ENCODE measurements around the gene RAB11FIP5. TPM values are rescaled to one million over a fixed set of nuclear protein-coding genes. Genes with fewer than 3 reads are reported as not detected.

RAB11FIP5 gene
- total RNA-seq, 2 experiments from 2014 or later: 11.1 to 11.2 TPM

DNA sequence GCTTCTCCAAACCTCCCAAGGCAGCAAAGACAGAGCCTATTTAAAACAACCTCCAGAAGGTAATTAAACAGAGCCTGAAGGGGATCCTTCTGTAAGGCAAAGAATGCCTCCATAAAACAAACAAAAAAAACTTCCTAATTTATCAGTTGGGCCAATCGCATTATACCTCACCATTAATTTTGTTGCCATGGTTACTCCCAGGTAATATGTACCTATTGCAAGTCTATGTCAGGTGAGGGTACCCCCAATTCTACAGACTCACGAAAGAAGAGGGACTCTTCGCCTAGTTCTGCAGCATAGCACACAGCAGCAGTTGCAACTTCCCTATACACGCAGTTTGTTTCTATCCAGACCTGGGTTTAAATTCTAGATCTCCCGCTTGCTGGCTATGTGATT, 80.0 kb downstream of the RAB11FIP5 start:
- H3K4me1 Mint-ChIP-seq (ENCODE audit: low read depth): no peaks in the 10 kb centered on the region
- H3K27me3 Mint-ChIP-seq: no peaks in the 10 kb centered on the region
- no peaks in the 10 kb centered on the region for H3K9me3 Mint-ChIP-seq
- DNase-seq: no peak
- intact Hi-C loops (cut with micrococcal nuclease): no loop called here
- H3K4me3 Mint-ChIP-seq: no peak overlapping the region
- H3K27ac Mint-ChIP-seq: no peak overlapping the region
- ChIA-PET POLR2A (no interaction called here), CTCF (no interaction called here)
- H3K36me3 Mint-ChIP-seq: no peaks in the 10 kb centered on the region

DNA sequence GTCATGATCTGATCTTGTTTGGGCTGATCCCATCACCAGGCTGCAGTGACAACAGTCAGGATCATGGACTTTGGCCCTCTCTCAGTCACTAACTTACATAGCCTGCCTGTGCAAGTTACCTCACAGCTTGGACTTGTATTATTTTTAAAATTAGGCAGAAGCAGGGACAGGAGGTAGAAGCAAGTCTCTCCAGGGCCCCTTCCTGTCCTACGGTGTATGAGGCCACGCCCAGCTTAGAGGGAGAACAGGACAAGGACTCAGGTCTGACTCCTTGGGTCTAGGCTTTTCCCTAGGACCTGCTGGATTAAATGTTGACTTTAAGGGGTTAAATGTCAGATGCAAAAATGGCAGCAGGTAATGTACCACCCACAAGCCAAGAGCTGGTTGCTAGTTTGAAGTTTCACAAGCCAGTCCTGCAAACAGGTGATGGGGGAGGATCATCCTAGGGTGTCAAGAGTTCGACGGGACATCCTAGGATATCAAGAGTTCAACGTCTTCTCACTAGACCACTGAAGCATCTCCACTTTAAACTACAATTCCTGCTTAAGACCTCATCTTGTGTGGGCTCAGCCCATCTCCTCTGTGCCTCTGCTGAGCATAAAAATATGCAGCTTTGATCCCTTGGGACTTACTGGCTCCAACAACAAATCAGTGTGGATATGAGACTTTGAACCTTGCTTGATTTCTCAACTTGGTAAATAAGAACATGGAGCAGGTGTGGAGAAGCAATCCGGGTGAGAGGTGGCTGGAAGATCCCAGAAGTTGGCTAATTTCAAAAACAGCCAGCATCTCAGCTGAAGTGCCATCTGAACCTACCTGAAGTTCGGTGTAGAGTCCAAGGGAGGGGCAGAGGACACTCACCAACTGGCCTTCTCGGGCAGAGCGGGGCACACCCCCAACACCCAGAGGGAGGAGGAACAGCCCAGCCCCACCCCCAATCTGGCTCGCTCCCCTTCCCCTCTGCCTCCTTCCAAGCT, 80.7 kb downstream of the RAB11FIP5 start:
- ChIA-PET CTCF (interaction anchor here (0.8 kb wide), 1 partner anchor 145 kb away, joined by 4 read pairs; no protein-coding TSS in a partner anchor), POLR2A (no interaction called here)
- intact Hi-C loops (cut with micrococcal nuclease): no loop called here
- Mint-ChIP-seq H3K27ac (no peak overlapping the region), H3K4me1 (ENCODE audit: low read depth) (no peaks in the 10 kb centered on the region), H3K36me3 (no peaks in the 10 kb centered on the region), H3K9me3 (no peaks in the 10 kb centered on the region), H3K4me3 (no peak overlapping the region), H3K27me3 (no peaks in the 10 kb centered on the region)
- DNase-seq: no peak

DNA sequence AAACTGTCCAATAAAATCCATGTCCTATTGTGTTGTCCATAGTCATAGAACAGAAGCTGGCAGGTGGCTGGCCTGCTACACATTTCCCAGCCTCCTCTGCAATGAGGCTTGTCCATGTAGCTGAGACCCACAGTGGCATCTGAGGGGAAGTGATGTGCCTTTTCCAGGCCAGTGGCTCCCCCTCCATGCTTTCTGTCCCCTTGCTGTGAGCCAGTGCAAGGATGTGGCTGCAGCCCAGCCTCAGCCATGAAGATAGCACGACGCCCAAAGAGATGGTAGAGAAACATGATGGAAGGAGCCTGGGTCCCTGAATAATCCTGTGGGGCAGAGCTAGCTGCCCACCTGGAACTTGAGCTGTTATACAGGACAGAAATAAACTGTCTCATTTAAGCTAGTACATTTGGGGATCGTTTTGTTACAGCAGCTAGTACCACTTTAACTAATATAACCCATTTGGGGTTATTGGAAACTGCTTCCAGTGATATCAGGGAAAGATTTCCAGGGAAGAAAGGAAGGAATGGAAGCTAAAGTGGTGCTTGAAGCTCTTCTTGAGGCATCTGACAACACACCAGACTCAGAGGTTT, 81.6 kb downstream of the RAB11FIP5 start:
- H3K9me3 Mint-ChIP-seq: no peaks in the 10 kb centered on the region
- H3K27ac Mint-ChIP-seq: no peak overlapping the region
- no peak overlapping the region for H3K4me3 Mint-ChIP-seq
- no peaks in the 10 kb centered on the region for H3K4me1 Mint-ChIP-seq (ENCODE audit: low read depth)
- ChIA-PET POLR2A (no interaction called here), CTCF (interaction anchor here (0.8 kb wide), 1 partner anchor 146 kb away, joined by 4 read pairs; no protein-coding TSS in a partner anchor)
- no peaks in the 10 kb centered on the region for H3K27me3 Mint-ChIP-seq
- no peaks in the 10 kb centered on the region for H3K36me3 Mint-ChIP-seq
- no peak for DNase-seq
- intact Hi-C loops (cut with micrococcal nuclease): no loop called here

DNA sequence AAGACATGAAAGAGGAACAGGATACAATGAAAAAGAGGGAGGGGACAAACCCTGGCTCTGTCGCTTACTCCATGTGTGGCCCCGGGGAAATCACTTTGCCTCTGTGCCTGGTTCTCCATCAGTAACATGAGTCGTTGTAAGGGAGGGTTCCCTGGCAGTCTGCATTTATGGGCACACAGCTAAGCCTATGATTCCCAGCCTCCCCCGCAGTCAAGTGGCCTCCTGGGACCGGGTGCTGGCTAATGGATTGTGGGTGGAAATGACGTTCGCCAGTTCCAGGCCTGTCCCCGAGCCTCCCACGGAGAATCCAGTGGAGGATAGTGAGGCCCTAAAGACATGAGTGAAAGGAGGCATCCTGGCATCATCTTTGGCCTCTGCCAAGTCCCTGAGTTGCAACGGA, 83.9 kb downstream of the RAB11FIP5 start:
- intact Hi-C loops (cut with micrococcal nuclease): no loop called here
- H3K4me3 Mint-ChIP-seq: no peak overlapping the region
- H3K36me3 Mint-ChIP-seq: no peaks in the 10 kb centered on the region
- no peaks in the 10 kb centered on the region for H3K4me1 Mint-ChIP-seq (ENCODE audit: low read depth)
- no peak for DNase-seq
- H3K9me3 Mint-ChIP-seq: no peaks in the 10 kb centered on the region
- H3K27ac Mint-ChIP-seq: no peak overlapping the region
- ChIA-PET CTCF (no interaction called here), POLR2A (no interaction called here)
- H3K27me3 Mint-ChIP-seq: no peaks in the 10 kb centered on the region

DNA sequence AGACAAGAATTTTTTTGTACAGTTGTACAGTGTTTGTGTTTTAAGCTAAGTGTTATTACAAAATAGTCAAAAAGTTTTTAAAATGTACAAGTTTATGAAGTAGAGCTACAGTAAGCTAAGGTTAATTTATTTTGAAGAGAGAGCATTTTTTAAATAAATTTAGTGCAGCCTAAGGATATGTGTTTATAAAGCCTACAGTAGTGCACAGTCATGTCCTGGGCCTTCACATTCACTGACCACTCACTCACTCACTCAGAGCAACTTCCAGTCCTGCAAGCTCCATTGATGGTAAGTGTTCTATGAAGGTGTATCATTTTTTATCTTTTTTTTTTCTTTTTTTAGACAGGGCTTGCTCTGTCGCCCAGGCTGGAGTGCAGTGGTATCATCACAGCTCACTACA, 85.4 kb downstream of the RAB11FIP5 start:
- Mint-ChIP-seq H3K9me3 (no peaks in the 10 kb centered on the region), H3K27me3 (no peaks in the 10 kb centered on the region), H3K4me1 (ENCODE audit: low read depth) (no peaks in the 10 kb centered on the region), H3K36me3 (no peaks in the 10 kb centered on the region), H3K27ac (no peak overlapping the region), H3K4me3 (no peak overlapping the region)
- ChIA-PET CTCF (no interaction called here), POLR2A (no interaction called here)
- DNase-seq: no peak
- intact Hi-C loops (cut with micrococcal nuclease): no loop called here

DNA sequence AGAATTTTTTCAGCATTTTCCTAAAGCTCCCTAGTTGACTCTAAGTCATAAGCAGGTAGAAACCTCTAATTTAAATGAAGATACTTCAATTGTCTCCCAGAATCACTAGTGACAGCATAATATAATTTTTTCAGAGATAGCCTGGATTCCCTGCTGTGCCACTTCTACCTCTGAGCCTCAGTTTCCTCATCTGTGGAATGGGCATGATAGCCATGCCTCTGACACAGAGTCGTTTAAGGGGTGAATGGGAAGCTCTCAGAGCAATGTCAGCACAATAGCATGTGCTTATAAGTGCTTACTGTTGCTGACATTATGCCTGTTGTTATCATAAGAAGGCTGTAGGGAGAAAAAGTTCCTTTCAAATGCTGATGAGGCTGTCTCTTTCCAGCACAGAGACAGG, 89.3 kb downstream of the RAB11FIP5 start:
- Mint-ChIP-seq H3K36me3 (no peaks in the 10 kb centered on the region), H3K4me1 (ENCODE audit: low read depth) (no peaks in the 10 kb centered on the region), H3K27ac (no peak overlapping the region), H3K9me3 (no peaks in the 10 kb centered on the region), H3K27me3 (no peaks in the 10 kb centered on the region), H3K4me3 (no peak overlapping the region)
- ChIA-PET POLR2A (no interaction called here), CTCF (no interaction called here)
- intact Hi-C loops (cut with micrococcal nuclease): no loop called here
- DNase-seq: no peak

Other genes starting within 250 kb of the RAB11FIP5 start
- gene SPR, start 225.5 kb downstream of the RAB11FIP5 start, total RNA-seq: 1 to 10 TPM; 7.1 to 8.5 TPM
- not detected for gene EMX1, start 195.4 kb downstream of the RAB11FIP5 start, total RNA-seq
- gene SFXN5, start 41.2 kb downstream of the RAB11FIP5 start, total RNA-seq: 1 to 10 TPM; 4.5 to 7.6 TPM
- gene NOTO, start 89.6 kb upstream of the RAB11FIP5 start, total RNA-seq: not detected
- gene SMYD5, start 101.3 kb upstream of the RAB11FIP5 start, total RNA-seq: 10 to 100 TPM; 40.0 to 42.0 TPM
- gene PRADC1, start 120.3 kb upstream of the RAB11FIP5 start, total RNA-seq: 10 to 100 TPM; 12.9 to 13.6 TPM
- gene CCT7, start 121.4 kb upstream of the RAB11FIP5 start, total RNA-seq: 100 to 1,000 TPM; 499 to 541 TPM
- gene FBXO41, start 171.5 kb upstream of the RAB11FIP5 start, total RNA-seq: 10 to 100 TPM; 15.2 to 15.6 TPM
- gene EGR4, start 180.6 kb upstream of the RAB11FIP5 start, total RNA-seq: under 1 TPM; 0.24 to 0.34 TPM